HG02970 (cell line): Measurements from ENCODE around the gene CCDC85A.

ENCODE experiments used
- ATAC-seq: cut with Tn5 transposase; IDR thresholded peaks from one replicate; pipeline ENCODE4 v1.9.1; 2021; ENCODE audit warnings: mild to moderate bottlenecking, moderate library complexity, moderate number of reproducible peaks; ENCODE audit not compliant: unreplicated experiment, low FRiP score

Gene CCDC85A

DNA sequence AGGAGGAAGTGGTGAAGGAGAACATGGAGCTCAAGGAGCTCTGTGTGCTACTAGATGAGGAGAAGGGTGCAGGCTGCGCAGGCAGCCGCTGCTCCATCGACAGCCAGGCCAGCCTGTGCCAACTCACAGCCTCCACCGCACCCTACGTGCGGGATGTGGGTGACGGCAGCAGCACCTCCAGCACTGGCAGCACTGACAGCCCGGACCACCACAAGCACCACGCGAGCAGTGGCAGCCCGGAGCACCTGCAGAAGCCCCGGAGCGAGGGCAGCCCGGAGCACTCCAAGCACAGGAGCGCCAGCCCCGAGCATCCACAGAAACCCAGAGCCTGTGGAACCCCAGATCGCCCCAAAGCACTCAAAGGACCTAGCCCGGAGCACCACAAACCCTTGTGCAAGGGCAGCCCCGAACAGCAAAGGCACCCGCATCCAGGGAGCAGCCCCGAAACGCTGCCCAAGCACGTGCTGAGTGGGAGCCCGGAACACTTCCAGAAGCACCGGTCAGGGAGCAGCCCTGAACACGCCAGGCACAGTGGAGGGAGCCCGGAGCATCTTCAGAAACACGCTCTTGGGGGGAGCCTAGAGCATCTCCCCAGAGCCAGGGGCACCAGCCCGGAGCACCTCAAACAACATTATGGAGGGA lies 9.0 kb downstream of the CCDC85A start:
- ATAC-seq, result no peak

DNA sequence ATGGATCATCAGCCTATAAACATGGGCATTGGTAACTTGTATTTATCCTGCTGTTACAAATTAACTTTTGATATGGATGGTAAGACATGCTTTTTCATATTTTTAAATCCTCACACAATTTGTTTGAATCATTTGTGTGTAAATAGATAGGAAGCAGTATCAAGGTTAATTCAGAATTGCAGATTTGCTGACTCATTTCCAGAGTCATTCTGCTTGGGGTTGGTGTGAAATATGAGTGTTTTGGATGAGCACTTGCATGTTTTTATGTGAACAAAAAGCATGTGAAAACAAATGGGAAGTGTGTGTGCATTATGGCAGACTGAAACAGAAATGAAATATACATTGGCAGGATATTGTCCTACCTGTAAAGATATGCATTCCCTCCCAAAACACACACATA lies 11.8 kb downstream of the CCDC85A start:
- no peak for ATAC-seq

DNA sequence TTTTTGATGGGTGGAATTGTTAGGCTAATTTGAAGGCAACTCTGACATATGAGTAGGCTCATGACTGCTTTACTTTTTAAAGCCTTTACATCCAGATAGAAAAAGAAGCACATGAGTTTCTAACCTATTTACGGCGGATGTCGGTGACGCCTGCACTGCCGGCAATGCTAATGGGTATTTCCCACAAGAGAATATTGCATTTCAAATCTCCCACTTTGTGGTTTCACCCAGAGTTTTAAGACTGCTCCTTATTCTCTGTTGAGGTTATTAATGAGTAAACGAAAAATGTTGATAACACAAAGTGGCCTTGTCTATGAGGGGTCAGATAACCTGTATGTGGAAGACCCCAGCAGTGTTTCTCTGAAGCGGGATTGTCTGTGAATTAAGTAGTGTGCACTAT lies 14.0 kb downstream of the CCDC85A start:
- ATAC-seq, result no peak

DNA sequence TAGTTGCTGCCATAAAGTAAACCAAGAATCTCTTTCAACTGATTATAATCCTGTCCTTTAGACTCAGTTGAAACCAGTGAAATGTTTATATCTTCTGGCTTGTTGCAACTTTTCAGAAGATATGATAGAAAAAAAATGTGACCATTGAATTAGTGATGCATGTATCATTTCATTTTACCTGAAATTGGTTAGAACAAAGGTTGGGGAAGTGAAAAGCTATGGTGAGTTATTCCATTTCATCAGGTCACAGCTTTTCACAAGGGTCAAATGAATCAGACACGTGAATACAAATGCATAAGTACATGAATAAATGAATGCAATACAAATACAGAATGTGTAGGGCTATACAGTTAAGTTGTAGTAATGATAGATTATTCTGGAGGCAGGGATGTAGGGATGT lies 15.1 kb downstream of the CCDC85A start:
- ATAC-seq, result no peak

DNA sequence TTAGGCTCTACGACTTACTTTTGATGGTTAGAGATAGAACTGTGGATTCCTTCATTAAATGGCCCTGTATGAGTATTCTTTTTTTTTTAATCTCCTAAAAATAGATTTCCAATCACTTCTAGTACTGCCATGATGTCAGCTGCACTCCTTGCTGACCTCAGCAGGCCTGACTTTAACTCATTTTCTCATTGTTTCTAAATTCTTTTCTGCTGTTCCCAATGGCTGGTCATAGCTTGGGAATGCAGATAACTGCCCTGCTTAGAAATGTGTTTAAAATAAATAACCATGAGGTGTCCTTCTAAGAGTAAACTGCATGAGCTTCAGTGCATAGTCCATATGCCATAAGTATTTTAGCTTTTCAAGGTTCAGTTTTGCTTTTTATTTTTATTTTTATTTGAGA lies 15.7 kb downstream of the CCDC85A start:
- ATAC-seq, result no peak

- ATAC-seq, result no peak
Observed at GRCh38 chr2:56202381-56203121, 18.8 kb downstream of the CCDC85A start.

GRCh38 chr2:56204556-56204955 lies 20.8 kb downstream of the CCDC85A start:
- ATAC-seq, result no peak

DNA sequence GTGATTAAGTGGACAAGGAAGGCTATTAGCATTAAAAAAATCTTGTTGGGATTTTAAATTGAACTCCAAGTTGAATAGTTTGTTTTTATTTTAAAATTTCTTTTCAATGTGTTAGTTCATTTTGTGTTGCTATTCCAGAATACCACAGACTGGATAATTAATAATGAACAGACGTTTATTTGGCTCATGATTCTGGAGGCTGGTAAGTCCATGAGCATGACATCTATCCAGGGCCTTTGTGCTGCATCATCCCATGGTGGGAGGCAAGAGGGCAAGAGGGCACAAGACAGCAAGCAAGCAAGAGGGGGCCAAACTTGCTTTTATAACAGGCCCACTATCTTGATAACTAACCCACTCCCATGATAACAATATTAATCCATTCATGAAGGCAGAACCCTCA lies 22.5 kb downstream of the CCDC85A start:
- no peak for ATAC-seq

GRCh38 chr2:56207760-56208159 lies 24.0 kb downstream of the CCDC85A start:
- no peak for ATAC-seq

GRCh38 chr2:56208380-56208779 lies 24.6 kb downstream of the CCDC85A start:
- no peak for ATAC-seq

DNA sequence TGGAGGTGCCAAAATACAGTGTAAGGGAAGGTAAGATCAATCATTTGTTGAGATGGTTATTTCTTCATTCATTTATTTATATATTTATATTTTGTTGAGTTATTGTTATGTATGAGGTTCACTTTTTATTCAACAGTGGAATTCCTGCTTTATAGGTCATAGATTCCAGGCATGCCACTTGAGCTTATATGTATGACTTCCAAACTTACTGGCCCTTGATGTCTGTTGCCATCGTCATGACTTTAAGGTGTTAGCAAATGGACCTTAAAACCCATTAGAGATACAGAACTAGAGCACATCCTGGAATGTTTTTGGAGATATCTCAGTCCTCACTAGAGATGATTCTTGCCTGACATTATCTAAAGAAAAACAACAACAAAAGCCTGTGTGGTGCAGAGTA lies 25.9 kb downstream of the CCDC85A start:
- no peak for ATAC-seq

- ATAC-seq, result no peak
Observed at GRCh38 chr2:56210291-56210690, 26.5 kb downstream of the CCDC85A start.

GRCh38 chr2:56211048-56211447 lies 27.3 kb downstream of the CCDC85A start:
- no peak for ATAC-seq

- no peak for ATAC-seq
Observed at GRCh38 chr2:56215911-56216310, 32.1 kb downstream of the CCDC85A start.

GRCh38 chr2:56217106-56217505 lies 33.3 kb downstream of the CCDC85A start:
- no peak for ATAC-seq

GRCh38 chr2:56222481-56222880 lies 38.7 kb downstream of the CCDC85A start:
- no peak for ATAC-seq

- no peak for ATAC-seq
Observed at GRCh38 chr2:56224316-56224715, 40.5 kb downstream of the CCDC85A start.

- no peak for ATAC-seq
Observed at GRCh38 chr2:56227811-56228210, 44.0 kb downstream of the CCDC85A start.

- ATAC-seq, result no peak
Observed at GRCh38 chr2:56229397-56230060, 45.7 kb downstream of the CCDC85A start.

DNA sequence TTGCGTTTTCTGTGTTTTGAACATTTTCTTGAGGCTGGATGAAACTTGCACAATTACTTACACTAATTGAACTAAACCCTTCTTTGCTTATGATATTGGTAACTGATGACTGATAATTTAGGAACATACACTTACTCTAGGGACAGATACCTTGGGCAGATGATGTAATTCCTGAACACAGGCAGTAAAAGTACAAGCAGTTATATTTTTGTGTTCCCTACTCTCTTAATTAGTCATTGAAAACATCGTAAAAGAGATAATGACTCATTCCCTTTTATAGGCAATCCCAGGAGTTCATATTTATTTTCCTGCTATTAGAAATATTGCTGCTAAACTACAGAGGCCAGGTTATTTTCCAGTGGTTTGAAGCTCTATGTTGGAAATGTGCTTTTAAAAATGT lies 46.4 kb downstream of the CCDC85A start:
- ATAC-seq, result no peak

DNA sequence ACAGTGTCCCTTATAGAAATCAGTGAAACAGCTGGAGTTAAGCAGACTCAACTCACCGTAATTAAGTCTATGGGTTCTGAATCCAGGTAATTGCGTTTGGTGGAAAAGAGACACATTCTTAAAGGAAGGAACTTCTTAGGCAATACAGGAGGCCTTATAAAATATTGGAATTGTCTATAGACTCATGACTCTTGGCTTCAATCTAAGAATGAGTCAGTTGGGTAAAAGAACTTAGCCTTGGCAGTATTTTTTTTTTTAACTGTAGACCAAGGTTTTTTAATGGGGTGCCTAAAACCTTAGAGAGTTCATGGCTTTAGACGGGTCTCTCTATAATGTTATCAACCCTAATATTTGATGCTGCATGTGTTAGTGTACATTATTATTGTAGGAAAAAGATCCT lies 47.6 kb downstream of the CCDC85A start:
- ATAC-seq, result no peak

GRCh38 chr2:56232912-56233311 lies 49.1 kb downstream of the CCDC85A start:
- ATAC-seq, result no peak
